Posterior cingulate gyrus (tissue), 11 donors: ENCODE results near the gene SRCAP.

Experiments used
- DNase-seq, 10 donors: peaks; one replicate each; pipeline versions ENCODE4 v3.0.0 to v3.0.0-alpha.2; 2020 to 2021; ENCODE audit warnings: mixed read lengths in 3 of 10
- intact Hi-C: fragments of 100-400 bp; cut with DNase I; formaldehyde crosslinking; loops from one replicate; pipeline ENCODE4 v1.15.1; 2023

The SRCAP gene

DNA sequence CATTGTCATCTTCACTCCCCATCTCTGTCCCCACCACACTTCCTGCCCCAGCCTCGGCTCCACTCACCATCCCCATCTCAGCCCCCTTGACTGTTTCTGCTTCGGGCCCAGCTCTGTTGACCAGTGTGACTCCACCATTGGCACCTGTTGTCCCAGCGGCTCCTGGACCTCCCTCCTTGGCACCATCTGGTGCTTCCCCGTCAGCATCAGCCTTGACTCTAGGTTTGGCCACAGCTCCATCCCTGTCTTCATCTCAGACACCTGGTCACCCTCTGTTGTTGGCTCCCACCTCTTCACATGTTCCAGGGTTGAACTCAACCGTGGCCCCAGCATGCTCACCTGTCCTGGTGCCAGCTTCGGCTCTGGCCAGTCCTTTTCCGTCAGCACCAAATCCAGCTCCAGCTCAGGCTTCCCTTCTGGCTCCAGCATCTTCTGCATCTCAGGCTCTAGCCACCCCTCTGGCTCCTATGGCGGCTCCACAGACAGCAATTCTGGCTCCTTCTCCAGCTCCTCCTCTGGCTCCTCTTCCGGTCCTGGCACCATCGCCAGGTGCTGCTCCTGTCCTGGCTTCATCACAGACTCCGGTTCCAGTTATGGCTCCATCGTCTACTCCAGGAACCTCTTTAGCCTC lies 24.9 kb downstream of the SRCAP start:
- peak in 1 of 10 donors; percentile 59 for DNase-seq
- intact Hi-C loops: no loop called here

DNA sequence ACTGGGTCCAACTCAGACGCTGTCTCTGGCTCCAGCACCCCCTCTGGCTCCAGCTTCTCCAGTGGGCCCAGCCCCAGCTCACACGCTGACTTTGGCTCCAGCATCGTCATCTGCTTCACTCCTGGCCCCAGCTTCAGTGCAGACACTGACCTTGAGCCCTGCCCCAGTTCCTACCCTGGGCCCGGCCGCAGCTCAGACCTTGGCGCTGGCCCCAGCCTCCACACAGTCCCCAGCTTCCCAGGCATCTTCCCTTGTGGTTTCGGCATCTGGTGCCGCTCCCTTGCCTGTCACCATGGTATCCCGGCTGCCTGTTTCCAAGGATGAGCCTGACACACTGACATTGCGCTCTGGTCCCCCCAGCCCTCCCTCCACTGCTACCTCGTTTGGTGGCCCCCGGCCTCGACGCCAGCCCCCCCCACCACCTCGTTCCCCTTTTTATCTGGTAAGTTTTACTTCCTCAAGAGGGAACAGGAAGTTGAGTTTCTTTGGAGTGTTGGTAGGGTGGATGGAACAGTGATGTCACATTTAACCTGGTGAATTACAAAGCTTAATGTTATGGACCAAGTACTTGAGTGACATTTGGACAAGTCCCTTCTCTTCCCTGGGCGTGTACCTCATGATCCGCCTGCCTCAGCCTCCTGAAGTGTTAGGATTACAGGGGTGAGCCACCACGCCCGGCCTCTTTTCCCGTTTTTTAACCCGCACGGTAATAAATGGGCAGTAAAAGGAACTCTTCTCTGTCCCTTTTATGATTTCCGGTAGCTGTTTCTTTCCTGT lies 25.9 kb downstream of the SRCAP start:
- peak in 1 of 10 donors; percentile 77 for DNase-seq
- intact Hi-C loops: no loop called here

DNA sequence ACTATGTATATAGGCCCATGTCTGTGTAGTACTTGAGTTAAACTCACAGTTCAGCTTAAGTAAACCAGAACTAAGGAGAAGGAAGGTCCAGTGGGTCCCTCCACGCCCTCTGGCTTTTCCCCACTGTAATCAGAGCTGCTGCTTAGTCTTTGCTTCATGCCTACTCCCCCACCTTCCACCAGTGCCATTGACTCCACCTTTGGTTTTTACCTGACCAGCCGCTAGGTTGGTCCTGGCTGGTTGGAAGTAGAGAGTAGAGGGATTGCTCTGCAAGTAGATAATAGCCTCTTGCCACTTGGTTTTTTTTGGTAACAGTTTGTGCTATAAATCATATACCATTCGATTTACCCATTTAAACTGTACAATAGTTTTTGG lies 26.4 kb downstream of the SRCAP start:
- intact Hi-C loops: no loop called here
- DNase-seq: peak in 1 of 10 donors; percentile 27

DNA sequence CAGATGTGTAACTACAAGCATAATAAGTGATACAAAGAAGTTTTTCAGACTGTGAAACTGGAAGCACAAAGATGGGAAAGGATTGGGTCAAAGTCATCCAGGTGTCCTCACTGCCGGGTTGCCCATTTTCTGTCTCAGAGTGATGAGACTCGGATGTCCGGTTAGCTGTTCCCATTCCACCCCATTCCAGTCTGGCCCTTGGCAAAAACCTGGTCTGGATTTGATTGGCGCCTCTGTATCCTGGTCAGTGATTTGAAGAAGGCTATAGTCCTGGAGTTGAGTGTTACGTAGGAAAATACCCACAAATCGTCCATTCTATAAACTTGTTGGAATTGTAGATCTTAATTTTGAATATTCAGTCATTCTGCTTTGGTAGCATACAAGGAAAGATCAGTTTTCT lies 29.4 kb downstream of the SRCAP start:
- peak in 1 of 10 donors; percentile 54 for DNase-seq
- intact Hi-C loops: no loop called here

DNA sequence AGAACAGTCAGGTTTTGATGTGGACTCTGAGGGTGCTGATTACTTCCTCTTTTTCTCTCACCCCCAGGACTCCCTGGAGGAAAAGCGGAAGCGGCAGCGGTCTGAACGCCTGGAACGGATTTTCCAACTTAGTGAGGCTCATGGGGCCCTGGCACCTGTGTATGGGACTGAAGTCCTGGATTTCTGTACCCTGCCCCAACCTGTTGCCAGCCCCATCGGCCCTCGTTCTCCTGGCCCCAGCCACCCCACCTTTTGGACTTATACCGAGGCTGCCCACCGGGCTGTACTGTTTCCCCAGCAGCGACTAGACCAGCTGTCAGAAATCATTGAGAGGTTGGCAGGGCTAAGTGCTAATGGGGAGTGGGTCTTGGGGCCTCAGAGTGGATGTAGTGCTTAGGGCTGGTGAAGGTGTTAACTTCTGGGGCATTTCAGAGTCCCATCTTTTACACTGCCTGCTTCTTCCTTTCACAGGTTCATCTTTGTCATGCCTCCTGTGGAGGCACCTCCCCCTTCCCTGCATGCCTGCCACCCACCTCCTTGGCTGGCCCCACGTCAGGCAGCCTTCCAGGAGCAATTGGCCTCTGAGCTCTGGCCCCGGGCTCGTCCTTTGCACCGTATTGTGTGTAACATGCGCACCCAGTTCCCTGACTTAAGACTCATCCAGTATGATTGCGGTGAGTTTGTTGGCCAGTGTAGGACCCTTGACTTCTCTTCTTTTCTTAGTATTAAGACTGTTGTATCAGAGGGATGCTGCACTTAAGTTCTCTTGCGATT lies 30.1 kb downstream of the SRCAP start:
- intact Hi-C loops: no loop called here
- DNase-seq: peak in 1 of 10 donors; percentile 71

DNA sequence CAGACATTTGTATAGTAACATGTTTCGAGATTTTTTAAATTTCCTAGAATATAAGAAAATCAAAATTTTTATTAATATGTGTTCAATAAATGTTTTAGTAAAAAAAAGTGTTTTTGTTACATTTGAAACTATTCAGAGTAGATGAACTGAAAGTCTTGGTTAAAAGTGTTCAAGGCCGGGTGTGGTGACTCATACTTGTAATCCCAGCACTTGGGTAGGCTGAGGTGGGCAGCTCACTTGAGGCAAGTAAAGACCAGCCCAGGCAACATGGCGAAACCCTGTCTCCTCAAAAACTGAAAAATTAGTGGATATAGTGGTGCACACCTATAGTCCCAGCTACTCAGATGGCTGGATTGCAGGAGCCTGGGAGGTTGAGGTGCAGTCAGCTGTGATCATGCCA lies 32.4 kb downstream of the SRCAP start:
- intact Hi-C loops: no loop called here
- no peak for DNase-seq

DNA sequence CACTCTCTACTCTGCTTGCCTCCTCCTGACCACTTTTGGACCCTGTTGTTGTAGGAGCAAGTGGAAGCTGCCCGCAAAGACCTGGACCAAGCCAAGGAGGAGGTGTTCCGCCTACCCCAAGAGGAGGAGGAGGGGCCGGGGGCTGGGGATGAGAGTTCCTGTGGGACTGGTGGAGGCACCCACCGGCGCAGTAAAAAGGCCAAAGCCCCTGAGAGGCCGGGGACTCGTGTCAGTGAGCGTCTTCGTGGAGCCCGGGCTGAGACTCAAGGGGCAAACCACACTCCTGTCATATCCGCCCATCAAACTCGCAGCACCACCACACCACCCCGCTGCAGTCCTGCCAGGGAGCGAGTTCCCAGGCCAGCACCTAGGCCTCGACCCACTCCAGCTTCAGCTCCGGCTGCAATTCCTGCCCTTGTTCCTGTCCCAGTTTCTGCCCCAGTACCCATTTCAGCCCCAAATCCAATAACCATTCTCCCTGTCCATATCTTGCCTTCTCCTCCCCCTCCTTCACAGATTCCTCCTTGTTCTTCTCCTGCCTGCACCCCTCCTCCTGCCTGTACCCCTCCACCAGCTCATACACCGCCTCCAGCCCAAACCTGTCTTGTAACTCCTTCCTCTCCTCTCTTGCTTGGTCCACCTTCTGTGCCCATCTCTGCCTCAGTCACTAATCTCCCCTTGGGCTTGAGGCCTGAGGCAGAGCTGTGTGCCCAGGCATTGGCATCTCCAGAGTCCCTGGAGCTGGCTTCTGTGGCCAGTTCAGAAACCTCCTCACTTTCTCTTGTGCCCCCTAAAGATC lies 38.2 kb downstream of the SRCAP start:
- intact Hi-C loops: no loop called here
- no peak for DNase-seq

DNA sequence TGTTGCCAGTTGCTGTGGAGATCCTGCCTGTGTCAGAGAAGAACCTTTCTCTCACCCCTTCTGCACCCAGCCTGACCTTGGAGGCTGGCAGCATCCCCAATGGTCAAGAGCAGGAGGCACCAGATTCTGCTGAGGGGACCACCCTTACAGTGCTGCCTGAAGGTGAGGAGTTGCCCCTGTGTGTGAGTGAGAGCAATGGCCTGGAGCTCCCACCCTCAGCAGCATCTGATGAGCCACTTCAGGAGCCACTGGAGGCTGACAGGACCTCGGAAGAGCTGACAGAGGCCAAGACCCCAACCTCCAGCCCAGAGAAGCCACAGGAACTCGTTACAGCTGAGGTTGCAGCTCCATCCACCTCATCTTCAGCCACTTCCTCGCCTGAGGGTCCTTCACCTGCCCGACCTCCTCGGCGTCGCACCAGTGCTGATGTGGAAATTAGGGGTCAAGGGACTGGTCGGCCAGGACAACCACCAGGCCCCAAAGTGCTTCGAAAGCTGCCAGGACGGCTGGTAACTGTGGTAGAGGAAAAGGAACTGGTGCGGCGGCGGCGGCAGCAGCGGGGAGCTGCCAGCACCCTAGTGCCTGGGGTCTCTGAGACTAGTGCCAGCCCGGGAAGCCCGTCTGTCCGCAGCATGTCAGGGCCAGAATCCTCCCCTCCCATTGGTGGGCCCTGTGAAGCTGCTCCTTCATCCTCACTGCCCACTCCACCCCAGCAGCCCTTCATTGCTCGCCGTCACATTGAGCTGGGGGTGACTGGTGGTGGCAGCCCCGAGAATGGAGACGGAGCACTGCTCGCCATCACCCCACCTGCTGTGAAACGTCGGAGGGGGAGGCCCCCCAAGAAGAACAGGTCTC lies 39.0 kb downstream of the SRCAP start:
- intact Hi-C loops: no loop called here
- no peak for DNase-seq

DNA sequence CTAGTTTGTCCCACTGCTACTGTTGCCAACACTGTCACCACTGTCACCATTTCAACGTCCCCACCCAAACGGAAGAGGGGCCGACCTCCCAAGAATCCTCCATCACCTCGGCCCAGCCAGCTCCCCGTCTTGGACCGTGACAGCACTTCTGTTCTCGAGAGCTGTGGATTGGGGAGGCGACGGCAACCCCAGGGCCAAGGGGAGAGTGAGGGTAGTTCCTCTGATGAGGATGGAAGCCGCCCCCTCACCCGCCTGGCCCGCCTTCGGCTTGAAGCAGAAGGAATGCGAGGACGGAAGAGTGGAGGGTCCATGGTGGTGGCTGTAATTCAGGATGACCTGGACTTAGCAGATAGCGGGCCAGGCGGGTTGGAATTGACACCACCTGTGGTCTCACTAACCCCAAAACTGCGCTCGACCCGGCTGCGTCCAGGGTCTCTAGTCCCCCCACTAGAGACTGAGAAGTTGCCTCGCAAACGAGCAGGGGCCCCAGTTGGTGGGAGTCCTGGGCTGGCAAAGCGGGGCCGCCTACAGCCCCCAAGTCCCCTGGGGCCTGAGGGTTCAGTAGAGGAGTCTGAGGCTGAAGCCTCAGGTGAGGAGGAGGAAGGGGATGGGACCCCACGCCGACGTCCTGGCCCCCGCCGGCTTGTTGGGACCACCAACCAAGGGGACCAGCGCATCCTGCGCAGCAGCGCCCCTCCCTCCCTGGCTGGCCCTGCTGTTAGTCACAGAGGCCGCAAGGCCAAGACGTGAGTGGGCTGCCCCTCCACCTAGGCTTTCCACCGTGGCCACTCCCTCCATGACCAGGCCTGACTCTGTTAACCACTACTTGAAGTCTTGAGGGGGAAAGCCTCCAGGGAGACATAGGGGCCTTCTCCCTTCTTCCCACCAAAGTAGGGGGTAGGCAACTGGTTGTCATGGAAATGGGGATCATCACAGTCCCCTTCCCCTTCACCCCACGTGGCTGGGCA lies 40.3 kb downstream of the SRCAP start:
- intact Hi-C loops: no loop called here
- DNase-seq: peak in 2 of 10 donors; percentile 72 to 80

DNA sequence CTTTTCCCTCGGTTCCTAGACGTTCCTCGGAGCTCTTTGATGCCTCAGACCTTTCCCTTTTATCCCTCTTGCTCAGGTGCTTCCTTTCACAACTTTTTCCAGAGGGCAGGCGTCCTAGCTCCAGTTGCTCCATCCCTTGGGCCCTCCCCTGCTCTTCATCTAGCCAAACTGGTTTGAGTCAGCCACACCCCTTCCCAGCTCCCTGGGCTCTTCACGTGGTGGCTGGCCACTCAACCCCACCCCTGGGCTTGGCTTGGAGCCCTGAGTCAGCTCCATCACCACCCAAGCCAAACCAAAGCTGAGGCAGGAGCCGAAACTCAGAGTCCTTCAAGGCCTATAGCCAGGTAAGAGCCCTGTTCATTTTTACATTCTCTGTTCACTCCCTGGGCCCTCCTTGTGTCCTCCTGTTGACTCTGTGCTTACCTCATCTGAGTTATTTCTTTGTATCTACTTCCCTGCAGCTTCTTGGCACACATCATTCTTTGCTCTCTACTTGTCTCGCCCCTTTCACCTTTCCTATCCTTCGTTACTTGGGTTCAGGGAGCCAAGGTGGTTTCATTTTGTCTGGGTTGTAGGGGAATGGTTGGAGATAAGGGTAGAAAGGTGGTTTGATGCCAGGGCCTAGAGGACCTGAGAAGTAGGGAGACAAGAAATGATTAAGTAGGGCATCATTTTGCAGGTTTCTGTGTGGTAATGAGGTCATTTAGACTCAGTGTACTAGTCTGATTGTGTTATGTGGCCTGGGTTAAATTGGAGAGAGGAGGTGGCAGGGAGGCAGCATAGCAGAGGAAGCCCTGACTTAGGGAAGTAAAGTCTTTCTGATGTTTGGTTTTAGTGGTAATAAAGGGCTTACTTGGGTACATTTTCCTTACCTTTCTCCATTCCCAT lies 41.6 kb downstream of the SRCAP start:
- DNase-seq: peak in 1 of 10 donors; percentile 86

DNA sequence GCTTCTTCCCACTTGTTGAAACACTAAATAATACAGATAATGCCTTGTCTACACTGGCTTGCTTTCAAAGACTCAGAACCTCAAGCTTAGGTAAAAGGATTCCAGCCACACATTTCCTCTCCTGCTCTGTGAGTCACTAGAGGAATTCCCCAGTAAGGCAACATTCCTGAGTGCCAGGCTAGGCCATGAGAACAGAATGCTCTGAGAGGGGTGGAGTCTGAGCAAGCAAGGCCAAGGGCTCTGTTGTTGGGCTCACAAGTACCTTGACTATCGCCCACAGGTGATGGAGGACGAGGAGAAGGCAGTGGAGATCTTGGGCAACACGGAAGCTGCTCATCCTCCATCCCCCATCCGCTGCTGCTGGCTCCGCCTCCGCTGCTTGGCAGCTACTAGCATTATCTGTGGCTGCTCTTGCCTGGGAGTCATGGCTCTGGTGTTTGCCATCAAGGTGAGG lies 42.5 kb downstream of the SRCAP start:
- no peak for DNase-seq
- intact Hi-C loops: no loop called here

More for the DNA sequence above, 41.6 kb downstream of the SRCAP start:
- intact Hi-C loops: no loop called here

DNA sequence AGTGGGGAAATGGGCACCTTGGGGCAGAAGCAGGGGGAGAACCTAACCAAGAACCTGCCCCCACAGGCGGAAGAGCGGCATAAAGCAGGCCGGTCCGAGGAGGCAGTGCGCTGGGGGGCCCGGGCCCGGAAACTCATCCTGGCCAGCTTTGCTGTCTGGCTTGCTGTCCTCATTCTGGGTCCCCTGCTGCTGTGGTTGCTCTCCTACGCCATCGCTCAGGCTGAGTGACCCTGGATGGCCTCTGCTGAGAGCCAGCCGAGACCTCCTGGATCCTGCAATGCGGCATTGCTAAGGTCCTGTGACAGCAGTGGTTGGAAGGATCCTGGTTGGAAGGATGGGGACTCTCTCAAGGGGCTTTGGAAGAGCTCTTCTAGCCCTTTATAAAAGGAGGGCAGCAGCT lies 44.7 kb downstream of the SRCAP start:
- intact Hi-C loops: no loop called here
- no peak for DNase-seq

DNA sequence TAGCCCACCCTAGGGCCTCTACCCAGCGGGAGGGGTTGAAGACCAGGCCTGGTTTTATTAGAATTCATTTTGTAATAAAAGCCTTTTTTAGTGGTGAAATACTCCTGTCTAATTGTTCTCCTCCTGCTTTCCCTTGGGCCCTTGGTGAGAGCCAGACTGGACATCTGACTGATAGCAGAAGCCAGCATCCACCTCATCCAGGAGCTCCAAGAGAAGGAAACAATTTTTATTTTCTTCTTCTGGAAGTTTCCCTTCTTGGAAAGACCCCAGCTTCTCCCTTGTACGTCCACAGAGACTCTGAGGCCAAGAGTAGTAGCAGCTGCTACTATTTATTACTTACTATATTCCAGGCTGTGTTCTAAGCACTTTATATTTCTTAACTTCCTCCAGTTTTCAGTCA lies 45.2 kb downstream of the SRCAP start:
- DNase-seq: no peak
- intact Hi-C loops: no loop called here

DNA sequence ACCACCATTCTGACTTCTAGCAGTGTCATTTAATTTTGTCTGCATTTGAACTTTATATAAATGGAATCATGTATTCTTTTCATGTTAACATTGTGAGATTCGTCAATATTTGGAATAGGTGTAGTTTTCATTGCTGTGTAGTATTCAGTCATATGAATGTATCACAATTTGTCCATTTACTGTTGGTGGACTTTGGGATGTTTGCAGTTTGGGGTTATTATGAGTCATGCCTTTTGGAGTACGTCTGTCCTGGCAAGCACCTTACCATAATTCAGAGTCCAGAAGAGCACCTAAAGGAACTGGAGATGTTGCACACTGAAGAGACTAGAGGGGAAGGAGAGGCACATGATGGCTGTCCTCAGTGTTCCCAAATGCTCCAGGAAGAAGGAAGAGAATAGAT lies 46.1 kb downstream of the SRCAP start:
- intact Hi-C loops: no loop called here
- no peak for DNase-seq

DNA sequence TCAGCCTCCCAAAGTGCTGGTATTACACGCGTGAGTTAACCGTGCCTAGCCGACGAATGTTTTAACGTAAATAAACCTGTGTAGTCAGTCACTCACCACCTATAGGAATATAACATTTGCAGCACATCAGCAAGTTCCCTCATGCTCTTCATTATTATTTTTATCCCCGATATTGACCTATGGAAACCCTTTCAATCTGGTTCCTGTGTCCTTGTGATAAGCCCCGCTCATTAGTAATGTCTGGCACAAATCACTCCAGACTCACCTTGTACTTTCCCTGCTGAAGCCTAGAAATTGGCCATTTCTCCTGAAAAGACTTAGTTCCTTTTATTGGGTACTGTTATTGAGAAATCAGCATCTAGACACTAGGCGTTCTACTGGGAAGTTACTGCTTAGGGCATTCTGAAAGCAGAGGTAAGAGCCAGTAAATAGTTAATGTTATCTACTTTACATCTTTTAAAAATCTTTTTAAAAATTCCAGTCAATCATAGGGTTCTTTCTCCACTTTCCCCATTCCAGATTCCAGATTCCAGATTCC lies 47.7 kb downstream of the SRCAP start:
- DNase-seq: no peak
- intact Hi-C loops: no loop called here

DNA sequence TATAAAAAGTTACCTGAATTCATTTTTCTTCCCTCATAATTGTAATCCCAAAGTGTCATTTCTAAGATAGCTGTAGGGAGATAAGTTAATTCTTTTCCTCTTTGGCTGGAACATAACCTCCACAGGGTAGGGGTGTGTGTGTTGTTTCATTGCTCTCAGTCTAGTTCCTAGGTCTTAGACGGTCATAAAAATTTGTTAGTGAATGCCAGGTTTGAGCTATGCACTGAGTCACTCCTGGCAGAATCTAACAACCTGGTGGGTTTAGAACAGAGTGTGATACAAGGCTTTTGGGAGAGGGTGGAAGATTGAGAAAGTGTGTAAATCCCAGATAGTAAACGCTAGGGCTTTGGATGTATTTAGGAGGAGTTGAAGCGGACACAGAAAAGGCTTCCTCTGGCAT lies 48.4 kb downstream of the SRCAP start:
- intact Hi-C loops: no loop called here

More for the DNA sequence above, 48.4 kb downstream of the SRCAP start:
- DNase-seq: no peak
